GM19023 (cell line): ENCODE data around the gene ARNT2.

Experiments
- ATAC-seq: cut with Tn5 transposase; IDR thresholded peaks from one replicate; pipeline ENCODE4 v1.9.1; 2021; ENCODE audit warnings: mild to moderate bottlenecking, moderate library complexity; ENCODE audit not compliant: unreplicated experiment

ARNT2 gene

DNA sequence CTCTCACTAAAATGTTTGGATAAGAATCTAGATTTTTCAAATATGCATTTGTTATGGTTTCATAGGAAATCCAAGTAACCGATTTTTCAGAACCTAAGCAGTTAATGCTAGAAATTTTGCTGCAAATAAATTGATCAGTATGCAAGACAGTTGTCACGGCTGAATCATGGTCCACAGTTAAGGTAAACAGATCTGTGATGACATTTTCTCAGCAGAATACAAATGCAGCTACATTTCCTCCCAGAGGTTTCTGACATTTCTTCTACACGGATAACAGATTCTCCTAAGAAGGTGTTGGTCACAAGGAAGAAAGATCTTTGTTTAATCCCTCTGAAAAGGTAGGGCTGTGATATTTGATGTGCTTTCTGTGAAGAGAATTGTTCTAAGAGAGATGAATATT is 36.9 kb downstream of the ARNT2 start:
- no peak for ATAC-seq

DNA sequence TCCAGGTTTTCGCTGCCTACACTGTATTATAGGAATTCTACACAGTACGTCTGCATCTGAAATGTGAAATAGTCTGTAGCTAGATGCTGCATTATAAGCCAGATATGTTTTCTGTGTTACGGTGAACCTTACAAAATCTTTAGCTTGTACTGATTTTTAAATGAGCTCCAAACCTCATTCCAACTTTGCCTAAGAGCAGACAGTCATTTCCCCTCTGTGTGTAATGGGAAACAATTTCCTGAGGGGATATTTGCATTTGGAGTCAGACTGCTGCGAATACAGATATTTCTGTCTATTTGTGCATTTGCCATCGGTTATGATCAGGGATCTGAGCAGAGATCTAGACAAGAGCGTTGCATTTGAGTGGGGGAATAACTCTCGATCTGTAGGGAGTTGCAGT is 37.5 kb downstream of the ARNT2 start:
- ATAC-seq = no peak

DNA sequence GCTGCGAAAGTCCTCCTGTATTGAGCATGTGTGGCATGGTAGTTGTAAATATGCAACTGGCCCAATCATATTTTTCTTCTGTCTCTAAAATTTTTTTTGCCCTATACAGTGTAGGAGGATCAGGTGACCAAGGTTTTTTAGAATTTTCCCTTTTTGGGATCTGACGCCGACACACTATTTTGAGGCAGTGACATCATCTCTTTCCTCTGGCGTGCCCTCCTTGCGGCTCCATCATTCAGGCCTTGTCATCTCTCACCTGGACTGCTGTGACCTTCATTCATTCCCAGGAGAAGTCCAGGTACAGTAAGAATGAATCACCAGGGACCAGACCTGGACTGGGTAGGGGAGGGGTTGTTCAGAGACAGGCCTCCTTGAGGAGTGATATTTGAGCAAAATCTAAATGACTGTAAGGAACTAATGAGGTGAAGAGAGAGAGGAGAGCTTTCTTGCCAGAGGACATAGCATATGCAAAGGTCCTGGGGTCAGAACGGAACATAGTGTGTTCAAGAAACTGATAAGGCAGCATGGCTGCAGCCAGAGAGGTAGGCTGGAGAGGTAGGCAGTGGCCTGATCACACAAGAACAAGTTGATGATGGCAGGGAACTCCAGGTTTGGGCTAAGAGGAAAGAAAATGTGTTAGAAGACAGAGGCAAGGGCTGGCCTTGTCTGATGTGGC is 38.7 kb downstream of the ARNT2 start:
- ATAC-seq = no peak

DNA sequence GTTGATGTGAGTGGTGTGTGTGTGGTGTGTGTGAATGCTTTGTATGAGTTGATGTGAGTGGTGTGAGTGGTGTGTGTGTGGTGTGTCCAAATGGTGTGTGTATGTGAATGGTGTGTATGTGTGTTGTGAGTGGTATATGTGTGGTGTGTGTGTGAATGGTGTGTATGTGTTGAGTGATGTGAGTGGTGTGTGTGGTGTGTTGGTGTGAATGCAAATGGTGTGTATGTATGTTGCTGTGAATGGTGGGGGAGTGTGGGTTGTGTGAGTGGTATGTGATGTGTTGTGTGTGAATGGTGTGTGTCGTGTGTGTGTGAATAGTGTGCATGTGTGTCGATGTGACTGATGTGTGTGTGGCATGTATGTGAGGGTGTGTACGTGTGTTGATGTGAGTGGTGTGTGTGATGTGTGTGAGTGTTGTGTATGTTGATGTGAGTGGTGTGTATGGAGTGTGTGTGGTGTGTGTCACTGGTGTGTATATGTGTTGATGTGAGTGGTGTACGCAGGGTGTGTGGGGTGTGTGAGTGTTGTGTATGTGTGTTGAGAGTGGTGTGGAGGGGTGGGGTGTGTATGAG is 40.6 kb downstream of the ARNT2 start:
- no peak for ATAC-seq

DNA sequence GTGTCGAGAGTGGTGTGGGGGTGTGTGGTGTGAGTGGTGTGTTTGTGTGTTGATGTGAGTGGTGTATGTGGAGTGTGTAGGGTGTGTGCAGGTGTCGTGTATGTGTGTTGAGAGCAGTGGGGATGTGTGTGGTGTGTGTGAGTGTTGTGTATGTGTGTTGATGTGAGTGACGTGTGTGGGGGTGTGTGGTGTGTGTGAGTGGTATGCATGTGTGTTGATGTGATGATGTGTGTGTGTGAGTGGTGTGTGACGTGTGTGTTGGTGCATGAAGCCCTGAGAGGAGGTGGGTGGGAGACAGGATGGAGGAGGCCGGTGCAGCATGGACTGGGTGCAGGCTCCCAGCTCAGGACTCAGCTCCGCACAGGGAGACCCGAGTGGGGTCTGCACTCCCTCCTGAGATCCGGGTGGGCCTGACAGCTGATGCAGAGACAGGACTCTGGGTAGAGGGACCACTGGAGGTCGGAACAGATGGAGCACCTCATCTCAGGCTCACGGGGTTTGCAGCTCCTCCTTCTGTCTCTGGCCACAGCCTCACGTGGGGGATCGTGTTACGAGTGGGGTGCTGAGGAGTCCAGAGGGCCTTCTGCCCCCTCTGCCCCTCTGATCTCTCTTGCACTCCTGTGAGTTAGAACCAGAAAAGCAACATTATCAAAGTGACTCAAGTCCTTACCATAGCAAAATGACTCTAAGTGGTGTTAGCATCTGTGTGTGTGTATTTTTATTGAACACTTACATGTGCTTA is 41.3 kb downstream of the ARNT2 start:
- ATAC-seq = no peak

DNA sequence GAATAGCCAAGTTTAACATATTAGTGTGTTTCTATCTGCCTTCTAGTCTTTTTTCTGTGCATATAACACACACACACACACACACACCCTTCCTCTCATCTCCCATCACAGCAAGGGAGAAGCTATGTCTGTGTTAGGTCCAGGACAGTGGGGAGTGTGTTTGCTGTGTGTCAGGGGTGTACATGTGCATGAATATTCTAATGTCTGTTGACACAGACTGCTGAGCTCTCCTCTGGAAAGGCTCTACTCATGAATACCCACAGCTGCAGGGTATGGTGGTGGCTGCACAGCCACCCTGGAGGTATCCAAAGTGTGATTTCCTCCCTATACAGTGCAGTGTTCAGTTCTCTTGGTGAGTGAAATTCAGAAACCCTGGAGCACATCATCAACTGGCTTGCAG is 42.9 kb downstream of the ARNT2 start:
- no peak for ATAC-seq

DNA sequence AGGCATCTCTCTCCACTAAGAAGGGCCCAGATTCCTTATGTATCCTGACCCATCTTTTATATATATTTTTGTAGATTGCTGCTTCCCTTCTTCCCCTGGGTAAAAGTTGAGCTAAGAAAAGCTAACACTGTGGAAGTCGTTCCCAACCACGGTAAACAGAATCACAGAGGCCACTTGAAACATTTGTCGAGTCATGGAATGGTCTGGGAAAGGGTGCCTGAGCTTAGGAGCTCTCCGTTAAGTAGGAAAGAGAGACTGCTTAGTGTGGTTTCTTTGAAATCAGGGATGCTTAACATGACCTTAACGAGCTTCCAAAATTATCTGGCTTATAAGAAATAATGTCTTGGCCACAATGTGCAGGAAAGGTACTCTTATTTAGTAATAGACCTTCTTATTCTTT is 45.6 kb downstream of the ARNT2 start:
- no peak for ATAC-seq

DNA sequence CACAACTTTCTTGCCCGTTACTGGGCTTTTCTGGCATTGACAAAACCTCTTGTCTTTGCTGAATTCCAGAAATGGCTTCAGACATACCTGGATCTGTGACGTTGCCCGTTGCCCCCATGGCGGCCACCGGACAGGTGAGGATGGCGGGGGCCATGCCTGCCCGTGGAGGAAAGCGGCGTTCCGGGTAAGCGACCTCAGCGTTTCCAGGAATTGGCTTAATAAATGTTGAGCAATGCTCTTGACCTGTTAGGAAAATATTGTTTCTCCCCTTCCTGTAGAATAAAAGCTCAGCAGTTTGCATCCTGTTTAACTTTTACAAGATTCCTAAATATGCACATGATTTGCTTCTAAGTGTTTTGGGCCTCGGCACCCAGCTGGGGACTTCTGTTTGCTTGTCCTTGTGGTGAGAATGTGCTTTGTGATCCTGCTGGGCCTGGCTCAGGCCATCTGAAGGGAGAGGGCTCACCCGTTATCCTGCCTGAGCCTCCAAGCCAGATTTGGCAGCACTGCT is 46.7 kb downstream of the ARNT2 start:
- ATAC-seq = no peak

DNA sequence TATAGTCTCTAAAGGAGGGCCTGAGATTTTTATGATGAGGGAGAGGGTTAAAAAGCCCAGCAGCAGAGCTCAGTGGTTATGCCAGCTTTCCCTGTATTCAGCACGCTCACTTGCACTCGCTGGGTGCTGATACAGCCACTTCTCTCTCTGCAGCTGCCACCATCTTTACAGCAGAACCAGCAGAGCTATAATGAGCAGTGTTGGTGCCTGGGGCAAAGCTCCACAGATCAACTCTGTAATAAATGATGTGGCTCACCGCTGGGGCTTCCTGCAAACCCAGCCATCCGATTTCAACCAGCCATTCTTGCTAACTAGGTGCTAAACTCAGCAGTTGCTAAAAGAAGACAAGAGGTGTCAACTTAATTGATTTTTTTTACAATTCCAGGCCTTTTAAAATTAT is 48.0 kb downstream of the ARNT2 start:
- no peak for ATAC-seq

DNA sequence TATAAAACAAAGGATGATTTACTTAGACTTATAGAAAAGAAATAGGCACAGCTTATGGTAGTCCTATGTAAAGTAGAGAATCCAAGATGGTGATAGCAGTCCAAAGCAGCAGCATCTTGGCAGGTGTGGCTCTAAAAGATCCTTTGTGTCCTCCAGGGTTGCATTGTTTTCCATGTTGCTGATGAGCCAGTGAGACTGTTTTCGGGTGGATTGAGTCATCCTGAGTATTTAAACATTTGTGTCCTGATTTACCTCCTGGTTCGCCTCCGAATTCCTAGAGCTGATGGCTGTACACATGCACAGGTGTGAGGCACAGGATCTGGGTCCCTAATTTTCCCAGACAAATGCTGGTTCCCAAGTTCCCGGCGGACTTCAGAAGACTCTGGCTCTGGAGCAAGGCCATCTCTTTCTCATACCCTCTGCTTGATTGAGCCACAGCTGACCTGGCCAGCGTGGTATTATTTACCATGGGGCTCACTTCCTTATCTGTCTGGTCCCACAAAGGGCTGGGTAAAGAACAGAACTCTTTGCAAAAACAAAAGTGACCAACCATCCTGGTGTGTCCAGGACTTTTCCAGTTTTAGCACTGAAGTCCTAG is 51.0 kb downstream of the ARNT2 start:
- no peak for ATAC-seq

DNA sequence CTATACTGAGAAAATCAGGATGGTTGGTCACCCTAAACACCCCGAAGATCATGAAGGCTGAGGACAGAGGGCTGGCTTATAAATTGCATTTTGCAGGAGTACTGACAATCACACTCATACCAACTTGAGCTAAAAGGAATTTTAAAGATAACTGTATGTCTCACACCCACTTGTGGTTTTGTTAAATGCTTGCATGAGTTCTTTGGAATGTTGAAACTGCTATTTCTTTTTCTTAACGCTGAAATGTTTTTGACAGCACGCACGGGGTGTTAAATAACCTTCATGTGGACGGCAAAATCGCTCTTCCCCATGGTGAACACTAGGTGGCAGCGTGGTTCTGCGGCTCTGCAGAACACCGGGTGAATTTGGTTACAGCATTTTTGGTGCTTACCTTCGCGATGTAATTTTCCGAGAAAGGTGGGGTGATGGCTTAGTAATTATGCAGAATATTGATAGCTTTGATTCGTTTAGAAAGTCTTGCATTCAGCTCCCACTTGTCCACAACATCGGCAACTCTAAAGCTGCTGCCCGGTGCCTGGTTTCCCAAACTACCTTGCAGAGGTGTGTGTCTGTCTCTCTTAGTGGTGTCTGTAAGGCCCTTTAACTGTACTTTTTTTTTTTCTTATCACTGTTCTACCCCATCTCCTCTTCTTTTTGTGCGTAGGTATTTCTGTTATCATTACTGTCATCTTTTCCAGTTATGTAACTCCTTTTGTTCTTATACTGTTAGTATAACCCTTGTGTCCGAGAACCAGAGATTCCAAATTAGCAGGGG is 51.7 kb downstream of the ARNT2 start:
- ATAC-seq = no peak

DNA sequence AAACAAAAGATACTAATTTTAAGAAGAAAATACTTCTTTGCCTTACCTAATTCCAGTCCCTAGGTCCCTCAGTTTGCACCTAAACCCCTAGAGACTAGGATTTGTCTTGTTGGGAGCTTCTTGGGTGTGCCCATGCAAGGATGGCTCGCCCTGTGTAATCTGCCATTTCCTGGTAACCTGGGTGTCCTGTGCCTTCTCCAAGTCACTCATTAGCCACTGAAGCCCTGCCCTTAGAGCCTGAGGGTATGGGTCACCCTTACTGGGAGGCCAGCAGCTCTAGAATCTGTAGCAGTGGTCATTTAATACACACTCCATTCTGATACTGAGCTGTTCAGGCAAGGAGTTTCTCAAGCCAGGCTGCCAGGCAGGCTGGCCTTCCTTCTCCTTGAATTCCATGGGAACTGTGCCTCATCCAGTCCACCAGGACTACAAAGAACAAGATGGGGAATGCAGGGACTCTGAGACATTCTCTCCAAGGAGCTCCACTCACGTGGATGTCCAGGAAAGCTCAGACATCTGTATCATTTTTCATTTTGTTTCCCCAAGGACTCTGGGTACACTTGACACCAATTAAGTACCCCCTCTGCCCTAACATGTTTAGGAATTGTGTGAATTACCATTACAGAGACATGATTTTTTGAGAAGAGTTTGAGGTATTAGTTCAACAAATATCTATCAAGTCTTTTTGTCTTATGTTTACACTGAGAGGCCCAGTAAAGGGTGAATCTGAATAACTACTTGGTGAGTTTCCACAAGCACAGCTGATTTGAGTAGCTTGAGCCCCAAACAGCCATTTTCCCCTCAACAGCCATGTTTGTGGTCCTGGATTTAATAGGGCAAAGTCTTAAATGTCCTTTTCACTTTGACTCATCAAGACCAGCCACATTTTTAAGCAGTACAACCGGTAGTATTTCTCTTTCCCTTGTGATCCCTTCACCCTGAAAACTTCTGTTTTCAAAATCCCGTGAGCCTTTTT is 52.6 kb downstream of the ARNT2 start:
- ATAC-seq = no peak

DNA sequence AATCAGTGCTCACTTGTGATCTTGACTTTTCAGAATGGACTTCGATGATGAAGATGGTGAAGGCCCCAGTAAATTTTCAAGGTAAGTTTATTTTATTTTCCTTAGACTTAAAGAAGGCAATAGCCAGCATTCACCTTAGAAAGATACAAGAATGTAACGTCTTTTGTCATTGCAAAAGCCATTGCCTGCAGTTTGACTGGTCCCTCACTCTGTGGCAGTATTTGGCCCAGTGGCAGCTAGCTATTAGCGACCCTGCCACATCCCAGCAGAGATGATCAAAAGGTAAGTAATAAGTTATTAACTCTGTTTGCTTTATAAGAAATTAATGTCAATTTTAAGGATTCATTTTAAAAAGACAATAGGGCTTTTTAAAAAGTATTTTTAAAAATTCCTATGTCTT is 53.7 kb downstream of the ARNT2 start:
- no peak for ATAC-seq

DNA sequence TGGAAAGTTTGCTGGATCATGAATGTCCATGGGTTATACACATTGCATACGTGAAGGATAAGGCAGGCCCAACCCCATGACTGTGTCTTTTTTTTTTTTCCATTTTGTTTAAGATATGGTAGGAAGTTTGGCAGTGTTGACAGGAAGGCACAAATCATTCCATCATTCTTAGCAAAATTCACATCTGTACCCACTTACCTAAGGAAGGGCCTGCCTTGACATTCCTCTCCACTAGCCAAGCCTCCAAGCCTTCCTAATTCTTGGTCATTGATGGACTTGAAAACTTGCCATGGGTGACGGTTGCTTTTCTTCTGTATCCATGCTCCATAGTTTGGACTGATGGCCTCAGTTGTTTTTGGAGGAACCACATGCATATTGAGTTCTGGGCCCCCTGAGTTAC is 54.4 kb downstream of the ARNT2 start:
- no peak for ATAC-seq

DNA sequence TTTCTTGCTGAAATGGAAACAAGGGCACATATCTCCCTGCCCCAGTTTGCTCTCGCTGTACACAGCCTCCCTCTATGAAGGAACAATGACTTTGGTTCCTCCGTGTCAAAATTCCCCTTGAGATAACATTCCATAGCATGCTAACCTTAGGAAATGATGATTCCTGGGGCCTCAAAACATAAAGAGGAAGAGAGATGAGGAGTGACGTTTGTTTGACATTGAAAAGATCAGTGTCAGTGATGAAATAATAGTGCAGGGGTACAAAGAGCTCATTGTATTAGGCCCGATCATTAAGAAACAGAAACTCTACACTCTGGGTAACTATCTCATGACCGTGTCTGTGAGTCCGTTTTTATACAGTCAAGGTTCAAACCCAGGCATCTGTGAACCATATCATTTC is 55.2 kb downstream of the ARNT2 start:
- no peak for ATAC-seq

DNA sequence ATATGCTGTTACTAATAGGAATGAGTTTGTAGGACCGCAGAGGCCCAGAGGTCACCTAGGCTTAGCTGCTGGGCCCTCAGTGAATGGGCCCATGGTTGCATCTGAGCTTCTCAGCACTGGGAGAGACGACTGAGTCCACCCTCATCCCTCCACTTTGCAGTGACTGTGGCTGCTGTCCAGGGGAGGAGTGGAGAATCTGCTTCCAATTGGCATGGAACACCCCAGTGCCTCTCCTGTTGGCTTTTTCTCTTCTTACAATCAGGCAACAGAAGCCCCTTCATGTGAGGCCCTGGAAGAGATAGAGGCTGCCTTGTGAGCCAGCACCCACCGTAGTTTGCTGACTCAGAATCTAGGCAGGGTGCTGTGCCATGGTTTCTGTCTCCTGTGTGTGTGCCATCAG is 55.6 kb downstream of the ARNT2 start:
- ATAC-seq = no peak

DNA sequence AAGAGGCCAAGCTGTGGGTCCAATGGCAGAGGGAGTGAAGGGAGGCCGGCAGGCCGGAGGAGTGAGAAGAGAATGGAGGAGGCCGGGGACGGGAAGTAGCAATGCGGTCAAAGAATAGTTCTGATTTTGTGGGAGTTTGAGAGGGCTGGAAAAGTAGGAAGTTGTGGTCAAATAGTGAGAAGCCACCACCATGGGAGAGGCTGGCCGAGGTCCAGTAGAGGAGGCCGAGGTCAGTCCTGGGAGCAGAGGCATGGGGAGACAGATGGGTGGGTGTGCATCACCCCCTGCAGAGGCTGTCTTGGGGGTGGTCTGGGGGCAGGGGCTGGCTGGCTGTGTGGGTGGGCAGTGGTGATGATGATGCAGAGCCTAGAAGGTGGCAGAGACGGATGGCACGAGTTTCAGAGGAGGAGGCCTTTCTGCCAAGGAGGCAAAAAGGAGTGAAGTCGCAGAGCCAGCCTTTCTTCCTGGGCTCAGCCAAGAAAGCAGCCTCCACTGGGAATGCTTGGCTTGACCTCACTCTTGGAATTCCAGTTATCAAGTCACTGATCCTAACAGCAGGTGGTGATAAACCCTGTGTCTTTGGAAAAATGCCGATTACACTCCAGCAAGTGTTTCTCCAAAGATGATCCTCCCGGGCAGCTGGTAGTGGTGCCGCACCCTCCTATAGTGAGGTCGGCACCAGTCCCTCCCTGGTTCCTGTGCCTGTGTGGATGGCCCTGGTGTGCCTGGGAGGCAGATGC is 57.3 kb downstream of the ARNT2 start:
- ATAC-seq = no peak

DNA sequence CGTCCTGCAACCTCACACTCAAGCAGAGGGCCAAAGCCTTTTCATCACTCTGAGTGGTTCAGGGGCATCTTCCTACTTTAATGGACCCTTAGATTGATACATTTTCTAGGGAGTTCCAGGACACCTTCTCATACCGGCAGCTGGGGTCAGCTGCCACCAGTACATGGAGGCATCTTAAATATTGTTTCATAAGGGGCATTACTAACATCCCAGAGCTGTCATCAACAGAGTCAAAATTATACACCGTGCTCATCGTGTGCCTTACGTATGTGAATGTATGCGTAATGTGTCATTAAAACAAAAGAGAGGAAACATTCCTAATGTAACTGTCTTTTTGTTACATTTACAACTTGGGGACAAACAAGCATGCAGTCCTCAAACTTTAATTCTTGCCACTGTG is 57.9 kb downstream of the ARNT2 start:
- ATAC-seq = no peak

DNA sequence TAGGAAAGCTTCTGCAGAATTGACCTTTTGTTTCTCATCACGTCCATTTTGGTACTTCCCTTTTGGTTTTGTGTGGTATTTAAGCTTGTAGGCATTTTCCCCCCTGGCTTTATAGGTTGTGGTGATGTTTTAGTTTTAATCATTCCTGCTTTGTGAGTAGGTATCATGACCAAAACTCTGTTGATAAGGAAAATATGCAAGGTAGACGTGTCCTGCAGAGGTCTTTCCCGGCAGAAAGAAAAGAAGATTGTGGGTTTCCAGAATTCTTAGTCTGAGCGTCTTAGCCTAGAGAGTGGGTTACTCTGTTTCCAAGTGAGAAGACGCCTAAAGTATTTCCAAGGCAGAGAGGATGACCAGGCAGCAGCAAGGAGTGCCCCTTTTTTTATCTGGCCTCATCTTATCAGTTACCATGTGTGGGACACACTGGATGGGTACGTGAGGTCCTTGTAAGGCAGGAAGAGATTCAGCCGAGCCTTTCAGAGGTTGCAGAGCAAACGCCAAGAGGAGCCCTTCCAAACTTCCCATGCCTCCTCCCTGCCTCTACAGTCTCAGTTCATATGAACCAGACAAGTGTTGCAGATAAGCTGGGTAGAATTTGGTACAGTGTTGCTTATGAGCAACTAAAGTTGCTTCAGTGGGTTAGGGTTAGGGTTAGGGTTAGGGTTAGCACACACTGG is 58.8 kb downstream of the ARNT2 start:
- no peak for ATAC-seq
